ENCODE measurements around the gene B4GALT6.

Gene B4GALT6

DNA sequence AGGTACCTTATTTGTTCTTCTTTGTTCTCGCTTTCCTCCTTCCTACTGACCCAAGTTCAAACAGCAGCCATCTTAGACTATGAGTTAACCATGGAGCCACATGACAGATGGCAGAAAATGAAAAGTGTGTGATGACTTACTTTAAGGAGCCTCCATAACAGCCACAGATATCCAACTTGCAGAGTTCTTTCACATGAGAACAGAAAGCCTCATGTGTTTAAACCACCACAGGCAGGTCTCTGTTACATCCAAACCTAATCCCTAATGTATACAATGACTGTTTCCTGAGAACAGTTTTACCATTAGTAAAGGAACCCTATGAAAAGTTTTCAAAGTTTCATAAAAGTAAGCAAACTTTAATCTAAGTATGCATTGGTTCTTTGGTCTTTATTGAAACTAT, 20.3 kb downstream of the B4GALT6 start:
- no peak for TF ChIP-seq TARDBP (IDR thresholded peaks at IDR 0.05)
- TF ChIP-seq NFRKB (IDR thresholded peaks at IDR 0.05): no peak
- no peak for TF ChIP-seq ZNF384 (IDR thresholded peaks at IDR 0.05)
- TF ChIP-seq CTBP1 (IDR thresholded peaks at IDR 0.05; ENCODE audit: borderline replicate concordance): no peak
- no peak for TF ChIP-seq SP1 (IDR thresholded peaks at IDR 0.05)
- TF ChIP-seq L3MBTL2 (conservative IDR thresholded peaks at IDR 0.05): no peak
- no peak for TF ChIP-seq LEF1 (IDR thresholded peaks at IDR 0.05; ENCODE audit: borderline replicate concordance)
- TF ChIP-seq FOXA1 (IDR thresholded peaks at IDR 0.05): no peak
- TF ChIP-seq BHLHE40 (IDR thresholded peaks at IDR 0.05; ENCODE audit: borderline replicate concordance): no peak
- CTCF ChIA-PET: no interaction called here

DNA sequence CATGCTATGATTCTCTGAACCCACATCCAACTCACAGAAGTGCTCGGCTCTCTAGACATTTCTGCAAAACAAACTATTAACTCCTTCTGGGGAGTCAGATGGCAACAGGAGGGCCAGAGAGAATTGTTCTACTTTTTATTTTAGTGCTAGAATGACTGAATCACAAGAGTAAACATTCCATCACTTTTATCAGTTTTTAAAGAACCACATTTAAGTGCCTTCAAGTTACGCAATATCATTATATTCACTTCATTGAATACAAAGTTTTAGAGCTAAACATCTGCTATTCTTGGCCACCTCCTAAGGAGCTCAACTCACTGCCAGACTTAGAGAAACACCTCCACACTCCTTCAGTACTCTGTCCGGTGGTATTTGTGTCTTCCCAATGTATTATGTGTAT, 22.4 kb downstream of the B4GALT6 start:
- POLR2A ChIA-PET: no interaction called here
- CTCF ChIA-PET: interaction anchor here (0.6 to 1.1 kb wide), 2 partner anchors 18 to 1599 kb away, joined by 3 read pairs; no protein-coding TSS in a partner anchor
- TF ChIP-seq BHLHE40 (IDR thresholded peaks at IDR 0.05; ENCODE audit: borderline replicate concordance): no peak
- TF ChIP-seq ELF4 (IDR thresholded peaks at IDR 0.05): no peak
- TF ChIP-seq SP1 (IDR thresholded peaks at IDR 0.05): no peak
- no peak for TF ChIP-seq FOXK2 (IDR thresholded peaks at IDR 0.05)
- TF ChIP-seq FOXM1 (IDR thresholded peaks at IDR 0.05; ENCODE audit: borderline replicate concordance): no peak
- no peak for TF ChIP-seq ARNT (IDR thresholded peaks at IDR 0.05)
- no peak for TF ChIP-seq HDGF (IDR thresholded peaks at IDR 0.05; ENCODE audit: borderline replicate concordance)
- no peak for TF ChIP-seq ZNF384 (IDR thresholded peaks at IDR 0.05)
- no peak for TF ChIP-seq CTBP1 (IDR thresholded peaks at IDR 0.05; ENCODE audit: borderline replicate concordance)
- no peak for TF ChIP-seq FOXA1 (IDR thresholded peaks at IDR 0.05)
- no peak for TF ChIP-seq NFRKB (IDR thresholded peaks at IDR 0.05)
- TF ChIP-seq LEF1 (IDR thresholded peaks at IDR 0.05; ENCODE audit: borderline replicate concordance): no peak
- TF ChIP-seq, protein P1, sequence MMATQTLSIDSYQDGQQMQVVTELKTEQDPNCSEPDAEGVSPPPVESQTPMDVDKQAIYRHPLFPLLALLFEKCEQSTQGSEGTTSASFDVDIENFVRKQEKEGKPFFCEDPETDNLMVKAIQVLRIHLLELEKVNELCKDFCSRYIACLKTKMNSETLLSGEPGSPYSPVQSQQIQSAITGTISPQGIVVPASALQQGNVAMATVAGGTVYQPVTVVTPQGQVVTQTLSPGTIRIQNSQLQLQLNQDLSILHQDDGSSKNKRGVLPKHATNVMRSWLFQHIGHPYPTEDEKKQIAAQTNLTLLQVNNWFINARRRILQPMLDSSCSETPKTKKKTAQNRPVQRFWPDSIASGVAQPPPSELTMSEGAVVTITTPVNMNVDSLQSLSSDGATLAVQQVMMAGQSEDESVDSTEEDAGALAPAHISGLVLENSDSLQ (IDR thresholded peaks at IDR 0.05): no peak
- no peak for TF ChIP-seq SUZ12 (IDR thresholded peaks at IDR 0.05)
- TF ChIP-seq L3MBTL2 (conservative IDR thresholded peaks at IDR 0.05): no peak
- TF ChIP-seq TARDBP (IDR thresholded peaks at IDR 0.05): no peak
- no peak for DNase-seq (ENCODE audit: extremely low spot score)

More for the DNA sequence above, 20.3 kb downstream of the B4GALT6 start:
- POLR2A ChIA-PET: no interaction called here
- DNase-seq (ENCODE audit: extremely low spot score): no peak

DNA sequence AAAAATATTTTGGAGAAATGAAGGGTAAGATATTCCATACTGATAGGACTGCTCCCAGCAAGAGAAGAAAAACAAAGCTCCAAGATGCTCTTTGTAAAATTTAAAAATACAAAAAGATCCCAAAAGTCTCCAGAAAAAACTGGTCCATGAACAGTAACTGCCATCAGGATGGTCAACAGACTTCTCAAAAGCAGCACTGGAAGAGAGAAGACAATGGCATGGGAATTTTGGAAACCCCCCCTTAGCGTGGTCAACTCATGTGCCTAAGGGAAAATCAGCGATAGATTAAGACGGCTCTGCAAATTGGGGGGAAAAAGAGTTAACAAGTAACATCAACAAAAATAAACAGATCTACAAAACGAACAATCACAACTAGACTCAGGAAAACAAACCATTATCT, 23.6 kb downstream of the B4GALT6 start:
- no peak for TF ChIP-seq FOXK2 (IDR thresholded peaks at IDR 0.05)
- no peak for TF ChIP-seq BHLHE40 (IDR thresholded peaks at IDR 0.05; ENCODE audit: borderline replicate concordance)
- no peak for TF ChIP-seq L3MBTL2 (conservative IDR thresholded peaks at IDR 0.05)
- TF ChIP-seq ARNT (IDR thresholded peaks at IDR 0.05): no peak
- no peak for DNase-seq (ENCODE audit: extremely low spot score)
- ChIA-PET CTCF (interaction anchor here (1.1 kb wide), 1 partner anchor 19 kb away, joined by 3 read pairs; no protein-coding TSS in a partner anchor), POLR2A (no interaction called here)

DNA sequence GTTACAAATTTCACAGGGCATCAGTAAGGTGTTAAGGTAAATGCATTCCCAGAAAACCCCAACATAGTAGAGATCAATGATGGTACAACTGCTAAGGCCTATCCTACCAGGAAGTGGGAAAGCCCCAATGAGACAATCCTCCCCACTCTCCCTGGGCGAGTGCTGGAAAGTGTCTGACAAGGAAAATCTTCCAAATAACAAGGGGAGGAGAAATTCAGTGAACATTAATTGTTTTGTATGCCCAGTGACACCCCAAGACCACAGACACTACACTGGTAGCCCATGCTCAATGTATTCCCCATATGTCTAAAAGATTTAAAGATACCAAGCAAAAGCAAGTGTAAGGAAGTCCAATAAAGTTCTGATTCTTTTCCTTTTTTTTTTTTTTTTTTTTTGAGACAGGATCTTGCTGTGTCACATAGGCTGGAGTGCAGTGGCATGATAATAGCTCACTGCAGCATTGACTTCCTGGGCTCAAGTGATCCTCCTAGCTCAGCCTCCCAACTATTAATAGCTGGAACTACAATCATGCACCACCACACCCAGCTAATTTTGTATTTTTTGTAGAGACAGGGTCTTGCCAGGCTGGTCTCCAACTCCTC, 24.7 kb downstream of the B4GALT6 start:
- ChIA-PET CTCF (interaction anchor here (0.7 kb wide), 1 partner anchor 13 kb away, joined by 3 read pairs; no protein-coding TSS in a partner anchor), POLR2A (interaction anchor here (1.6 kb wide), 1 partner anchor 25 kb away, joined by 10 read pairs; the partner anchor contains the start of gene B4GALT6)
- no peak for TF ChIP-seq FOXK2 (IDR thresholded peaks at IDR 0.05)
- DNase-seq (ENCODE audit: extremely low spot score): no peak

DNA sequence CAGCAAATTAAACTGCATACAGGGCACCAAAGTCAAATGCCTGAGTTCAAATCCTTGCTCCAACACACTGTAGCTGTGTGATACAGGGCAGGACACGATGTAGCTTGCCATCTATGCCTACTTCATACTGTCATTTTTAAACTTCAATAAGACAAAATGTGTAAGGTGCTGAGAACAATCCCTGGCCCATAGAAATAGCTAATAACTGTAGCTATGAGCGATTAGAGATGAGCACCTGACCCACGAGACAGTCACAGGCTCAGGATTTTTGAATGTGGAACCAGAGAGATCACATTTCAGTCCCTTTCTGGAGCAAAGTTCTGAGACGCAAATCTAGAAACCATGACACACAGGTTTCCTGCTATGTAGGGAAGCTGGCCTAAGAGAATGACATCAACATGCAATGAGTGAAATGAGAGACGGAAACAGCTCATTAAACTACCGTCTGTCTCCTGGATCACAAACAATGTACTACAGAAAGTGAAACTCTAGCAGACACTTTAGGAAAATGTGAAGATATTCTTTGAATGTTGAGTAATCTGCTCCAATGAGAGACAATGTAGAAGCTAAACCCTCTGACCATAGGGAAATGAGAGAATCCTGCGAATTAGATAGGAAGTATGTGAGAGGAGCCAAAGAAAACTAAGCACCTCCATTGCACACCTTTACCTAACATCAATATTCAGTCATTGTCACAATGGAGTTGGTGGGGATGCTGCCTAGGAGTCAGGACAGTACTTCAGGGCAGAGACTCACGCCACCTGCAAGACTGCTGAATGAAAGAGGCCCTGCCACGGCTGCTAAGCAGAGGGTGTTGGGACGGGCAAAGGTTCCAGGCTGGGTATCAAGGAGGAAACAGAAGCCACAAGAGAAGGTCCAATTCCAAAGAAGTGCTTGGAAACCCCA, 25.5 kb downstream of the B4GALT6 start:
- POLR2A ChIA-PET: interaction anchor here (1.0 to 1.8 kb wide), 4 partner anchors 10 to 617 kb away, joined by 4 to 10 read pairs (median 5); partner anchors contain the start of genes B4GALT6 and DSC3
- CTCF ChIA-PET: interaction anchor here (0.6 to 1.3 kb wide), 6 partner anchors 8 to 63 kb away, joined by 3 to 6 read pairs (median 4); no protein-coding TSS in a partner anchor
- TF ChIP-seq SUZ12 (IDR thresholded peaks at IDR 0.05): no peak
- TF ChIP-seq, protein P1 (IDR thresholded peaks at IDR 0.05): peak; percentile 59
- TF ChIP-seq ARNT (IDR thresholded peaks at IDR 0.05): peak; percentile 94
- peak; percentile 60 for DNase-seq (ENCODE audit: extremely low spot score)

DNA sequence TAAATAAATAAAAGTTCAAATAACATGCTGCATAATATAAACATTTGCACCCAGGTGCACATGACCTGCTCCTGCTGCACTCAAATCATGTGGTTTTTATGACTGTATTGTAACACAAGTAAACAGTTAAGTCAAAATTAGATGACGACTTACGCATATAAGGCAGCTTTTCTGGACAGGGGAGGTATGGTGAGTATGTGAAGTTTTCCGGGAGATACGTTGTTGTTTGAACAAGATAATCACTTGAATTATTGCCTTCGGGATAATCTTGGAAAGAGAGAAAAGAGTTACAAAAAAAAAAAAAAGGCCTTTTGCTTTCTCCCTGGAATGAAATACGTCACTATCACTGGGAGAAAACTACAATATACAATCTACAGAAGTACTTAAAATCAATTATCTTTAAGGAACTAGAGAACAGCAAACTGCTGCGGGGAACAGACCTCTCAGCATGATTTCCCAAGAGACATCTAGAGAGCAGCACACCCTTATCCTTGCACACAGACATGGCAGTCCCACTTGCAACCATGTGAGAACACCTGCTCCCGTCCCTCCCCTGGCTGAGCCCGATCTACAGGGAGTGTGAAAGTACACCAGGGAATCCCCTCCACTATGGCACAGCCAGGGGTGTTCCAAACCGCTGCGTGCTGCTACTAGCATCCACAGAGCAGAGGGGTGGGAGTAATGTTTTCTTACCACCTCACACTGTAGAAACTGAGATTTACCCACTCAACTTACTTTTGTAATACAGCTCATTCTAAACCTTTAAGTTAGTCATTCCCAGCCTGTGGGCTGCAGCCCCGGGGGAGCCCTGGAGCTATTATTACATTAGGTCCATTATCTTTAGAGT, 26.3 kb downstream of the B4GALT6 start:
- POLR2A ChIA-PET: interaction anchor here (1.0 to 1.8 kb wide), 4 partner anchors 9 to 616 kb away, joined by 4 to 10 read pairs (median 5); partner anchors contain the start of genes B4GALT6 and DSC3
- TF ChIP-seq L3MBTL2 (conservative IDR thresholded peaks at IDR 0.05): peak; percentile 32; the same call in 1 of the 2 replicates
- 0 out of 2 replicates have a peak, but pooled peaks have one; percentile 6 for TF ChIP-seq CTBP1 (IDR thresholded peaks at IDR 0.05; ENCODE audit: borderline replicate concordance)
- peak; percentile 57 for TF ChIP-seq ZNF384 (IDR thresholded peaks at IDR 0.05)
- TF ChIP-seq FOXM1 (IDR thresholded peaks at IDR 0.05; ENCODE audit: borderline replicate concordance): no peak
- DNase-seq (ENCODE audit: extremely low spot score): peak; percentile 69
- CTCF ChIA-PET: interaction anchor here (0.6 to 1.3 kb wide), 6 partner anchors 9 to 64 kb away, joined by 3 to 6 read pairs (median 4); no protein-coding TSS in a partner anchor
